SIG-M5 treated with dmso at 0.1 percent for 504 hours (cell line): ENCODE measurements around the gene ALPK3.

Experiments used
- DNase-seq: peaks from one replicate; lab custom pipeline; 2025; ENCODE audit not compliant: unreplicated experiment; lab: John Stamatoyannopoulos, UW

ALPK3 gene

GRCh38 chr15:84822653-84823281, 5.6 kb downstream of the ALPK3 start:
- no peak for DNase-seq

- DNase-seq = no peak
Observed at GRCh38 chr15:84823282-84823878, 6.2 kb downstream of the ALPK3 start.

- DNase-seq = no peak
Observed at GRCh38 chr15:84824260-84825007, 7.3 kb downstream of the ALPK3 start.

GRCh38 chr15:84826369-84826823, 9.2 kb downstream of the ALPK3 start:
- peak; percentile 29 for DNase-seq

GRCh38 chr15:84827246-84827645, 10.1 kb downstream of the ALPK3 start:
- DNase-seq = no peak

- DNase-seq = no peak
Observed at GRCh38 chr15:84828086-84828908, 11.1 kb downstream of the ALPK3 start.

- no peak for DNase-seq
Observed at GRCh38 chr15:84829428-84829827, 12.3 kb downstream of the ALPK3 start.

GRCh38 chr15:84830036-84830435, 12.9 kb downstream of the ALPK3 start:
- no peak for DNase-seq

- DNase-seq = no peak
Observed at GRCh38 chr15:84831028-84831427, 13.9 kb downstream of the ALPK3 start.

- DNase-seq = no peak
Observed at GRCh38 chr15:84831613-84832012, 14.5 kb downstream of the ALPK3 start.

- DNase-seq = no peak
Observed at GRCh38 chr15:84832448-84833040, 15.4 kb downstream of the ALPK3 start.

GRCh38 chr15:84833447-84834228, 16.5 kb downstream of the ALPK3 start:
- no peak for DNase-seq

GRCh38 chr15:84834229-84834955, 17.2 kb downstream of the ALPK3 start:
- no peak for DNase-seq

GRCh38 chr15:84834969-84835368, 17.8 kb downstream of the ALPK3 start:
- no peak for DNase-seq

GRCh38 chr15:84835661-84836337, 18.6 kb downstream of the ALPK3 start:
- no peak for DNase-seq

- peak; percentile 45 for DNase-seq
Observed at GRCh38 chr15:84836844-84837243, 19.7 kb downstream of the ALPK3 start.

GRCh38 chr15:84839714-84840113, 22.6 kb downstream of the ALPK3 start:
- DNase-seq = no peak

- DNase-seq = no peak
Observed at GRCh38 chr15:84840255-84840654, 23.1 kb downstream of the ALPK3 start.
